Endothelial cell of umbilical vein (primary cell): Measurements from ENCODE around the gene CAMKK2. TPM values are rescaled to one million over a fixed set of nuclear protein-coding genes. Genes with fewer than 3 reads are reported as not detected.

ENCODE experiments used
- BruUV-seq: library from RNA; stranded (reverse); fragments of 400-500 nt; replicated peaks from 2 replicates; lab custom pipeline; 2021; lab: Mats Ljungman, UMichigan
- CTCF ChIA-PET: fragments of 300-600, 350-600 bp; sonication (Branson Sonifier 250); formaldehyde crosslinking; loops from one replicate; lab custom pipeline; 2021; ENCODE audit warnings: antibody characterized with exemption, inconsistent platforms; lab: Charles Lee
- POLR2A ChIA-PET: fragments of 300-600, 350-600 bp; sonication (Branson Sonifier 250); formaldehyde crosslinking; loops from one replicate; lab custom pipeline; 2021; ENCODE audit warnings: antibody characterized with exemption, inconsistent platforms; lab: Charles Lee
- DNase-seq: peaks from one replicate; pipeline ENCODE4 v3.0.0-alpha.2; 2011; ENCODE audit warnings: low read depth, low spot score
- FAIRE-seq: peaks from 2 replicates; lab custom pipeline; 2011; peaks lifted over from hg19 to GRCh38; lab: Jason Lieb, UNC
- H2AFZ ChIP-seq: 2 replicates; pipeline ENCODE4 v1.6.0; 2012; ENCODE audit warnings: low read depth, low read length, control low read depth, inconsistent platforms
- H3K27ac ChIP-seq: 2 replicates; pipeline ENCODE4 v1.5.1; 2011; ENCODE audit warnings: low read depth, mild to moderate bottlenecking, control low read depth, low read length, moderate library complexity; ENCODE audit not compliant: insufficient read depth
- H3K27me3 ChIP-seq, 2 experiments: 2 replicates each; pipeline versions ENCODE4 v1.6.0 to v1.6.1; 2011; ENCODE audit warnings: low read length in 2 of 2, mixed read lengths in 1 of 2; ENCODE audit not compliant: control insufficient read depth in 2 of 2, insufficient read depth in 2 of 2
- H3K36me3 ChIP-seq, 2 experiments: 2 replicates in 1 of 2; 3 replicates in 1 of 2; pipeline ENCODE4 v1.5.1; 2011; ENCODE audit warnings: low read length in 2 of 2, mild to moderate bottlenecking in 1 of 2, moderate library complexity in 1 of 2; ENCODE audit not compliant: control insufficient read depth in 2 of 2, insufficient read depth in 2 of 2; ENCODE audit errors: extremely low read depth in 1 of 2
- H3K4me1 ChIP-seq: 3 replicates; pipeline ENCODE4 v1.5.1; 2011; ENCODE audit warnings: mild to moderate bottlenecking, low read length; ENCODE audit not compliant: control insufficient read depth, insufficient read depth; ENCODE audit errors: extremely low read depth
- H3K4me2 ChIP-seq: 2 replicates; pipeline ENCODE4 v1.6.1; 2011; ENCODE audit warnings: low read length, control low read depth, mixed read lengths; ENCODE audit not compliant: insufficient read depth
- H3K4me3 ChIP-seq, 3 experiments: fragments of 200-600 bp in 1 of 3; sonication (generic), shearing (Covaris generic) in 1 of 3; replicated peaks in 1 of 3; 2 replicates each; pipeline ENCODE4 v1.5.1; 2011 to 2016; ENCODE audit warnings: control low read depth in 3 of 3, low read length in 3 of 3, mild to moderate bottlenecking in 2 of 3, inconsistent platforms in 1 of 3, low read depth in 1 of 3, moderate library complexity in 1 of 3; ENCODE audit not compliant: insufficient read depth in 1 of 3
- H3K79me2 ChIP-seq: 2 replicates; pipeline ENCODE4 v1.6.0; 2012; ENCODE audit warnings: low read length, inconsistent platforms; ENCODE audit not compliant: control insufficient read depth, insufficient read depth
- H3K9ac ChIP-seq: replicated peaks from 2 replicates; pipeline ENCODE3; 2011; ENCODE audit warnings: low read length, control low read depth; ENCODE audit not compliant: insufficient read depth; ENCODE audit errors: extremely low read depth
- H3K9me1 ChIP-seq: replicated peaks from 3 replicates; pipeline ENCODE4 v1.6.0; 2011; ENCODE audit warnings: mild to moderate bottlenecking, low read length; ENCODE audit not compliant: control insufficient read depth, insufficient read depth; ENCODE audit errors: extremely low read depth
- H3K9me3 ChIP-seq: replicated peaks from 2 replicates; pipeline ENCODE4 v1.5.1; 2012; ENCODE audit warnings: low read length, inconsistent platforms; ENCODE audit not compliant: control insufficient read depth, insufficient read depth
- H4K20me1 ChIP-seq: replicated peaks from 2 replicates; pipeline ENCODE3; 2011; ENCODE audit warnings: mild to moderate bottlenecking, low read length; ENCODE audit not compliant: control insufficient read depth, insufficient read depth; ENCODE audit errors: extremely low read depth
- EZH2 ChIP-seq: IDR thresholded peaks from 2 replicates; pipeline ENCODE4 v1.6.1; 2012; ENCODE audit warnings: borderline replicate concordance, low read depth, mild to moderate bottlenecking, moderate library complexity, low read length, inconsistent platforms; ENCODE audit not compliant: severe bottlenecking
- FOS ChIP-seq: IDR thresholded peaks from 2 replicates; pipeline ENCODE4 v1.6.1; 2011; ENCODE audit warnings: mild to moderate bottlenecking, low read length, moderate library complexity, borderline replicate concordance; ENCODE audit not compliant: insufficient read depth
- GATA2 ChIP-seq: IDR thresholded peaks from 2 replicates; pipeline ENCODE4 v1.7.0; 2011; ENCODE audit warnings: low read depth, mild to moderate bottlenecking, moderate library complexity, mixed read lengths, low read length; ENCODE audit not compliant: insufficient read length, insufficient read depth
- JUN ChIP-seq: IDR thresholded peaks from 2 replicates; pipeline ENCODE4 v1.6.1; 2011; ENCODE audit warnings: borderline replicate concordance, low read depth; ENCODE audit not compliant: insufficient read length, insufficient read depth
- MAX ChIP-seq: IDR thresholded peaks from 2 replicates; pipeline ENCODE4 v1.6.1; 2011; ENCODE audit not compliant: insufficient read depth, insufficient read length
- MYC ChIP-seq: IDR thresholded peaks from one replicate; pipeline ENCODE4 v1.6.1; 2011; ENCODE audit warnings: mild to moderate bottlenecking, low read depth, low read length
- POLR2A ChIP-seq: IDR thresholded peaks from 2 replicates; pipeline ENCODE4 v1.6.1; 2012; ENCODE audit warnings: low read depth, mild to moderate bottlenecking, control low read depth, low read length
- POLR2AphosphoS5 ChIP-seq: IDR thresholded peaks from 2 replicates; pipeline ENCODE4 v1.6.1; 2012; ENCODE audit warnings: low read depth, mild to moderate bottlenecking, control low read depth, low read length, moderate library complexity; ENCODE audit not compliant: insufficient read depth
- dilution Hi-C: fragments of 300-500 bp; cut with MboI; formaldehyde crosslinking; loops from one replicate; pipeline ENCODE4 v1.15.0; 2019; ENCODE audit warnings: low sequenced_read_pairs; ENCODE audit not compliant: extremely low pct_ligation_motif_present
- intact Hi-C: fragments of 100-400 bp; cut with micrococcal nuclease; formaldehyde crosslinking; loops from one replicate; pipeline ENCODE4 v1.10.0; 2022
- polyA plus RNA-seq, 4 experiments: library from polyadenylated mRNA; depleted of rRNA in 3 of 4; stranded (reverse) in 3 of 4; unstranded in 1 of 4; fragments of >200 nt; gene quantifications; 2 replicates each; pipeline versions ENCODE4 v1.2.1 to v1.2.3, GENCODE V29; 2011 to 2012; ENCODE audit warnings: missing spikeins in 1 of 4
- total RNA-seq: library from RNA; stranded (reverse); gene quantifications from 2 replicates; pipeline ENCODE4 v1.2.3, GENCODE V29; 2021
- TF ChIP-seq, protein P1 (sequence below), 2 donors: IDR thresholded peaks; 1 replicate in 1 of 2; 2 replicates in 1 of 2; pipeline ENCODE4 v1.5.1; 2011; ENCODE audit warnings: low read length in 2 of 2, mild to moderate bottlenecking in 2 of 2, moderate library complexity in 2 of 2, control low read depth in 1 of 2, inconsistent platforms in 1 of 2, low read depth in 1 of 2; ENCODE audit not compliant: insufficient read depth in 1 of 2; ENCODE audit errors: extremely low read depth in 1 of 2

Gene CAMKK2
- total and polyA plus RNA-seq, 2 donors (not counting 3 experiments of a cell fraction or from before 2014, with no cell fraction given): 32.5 to 45.0 TPM

DNA sequence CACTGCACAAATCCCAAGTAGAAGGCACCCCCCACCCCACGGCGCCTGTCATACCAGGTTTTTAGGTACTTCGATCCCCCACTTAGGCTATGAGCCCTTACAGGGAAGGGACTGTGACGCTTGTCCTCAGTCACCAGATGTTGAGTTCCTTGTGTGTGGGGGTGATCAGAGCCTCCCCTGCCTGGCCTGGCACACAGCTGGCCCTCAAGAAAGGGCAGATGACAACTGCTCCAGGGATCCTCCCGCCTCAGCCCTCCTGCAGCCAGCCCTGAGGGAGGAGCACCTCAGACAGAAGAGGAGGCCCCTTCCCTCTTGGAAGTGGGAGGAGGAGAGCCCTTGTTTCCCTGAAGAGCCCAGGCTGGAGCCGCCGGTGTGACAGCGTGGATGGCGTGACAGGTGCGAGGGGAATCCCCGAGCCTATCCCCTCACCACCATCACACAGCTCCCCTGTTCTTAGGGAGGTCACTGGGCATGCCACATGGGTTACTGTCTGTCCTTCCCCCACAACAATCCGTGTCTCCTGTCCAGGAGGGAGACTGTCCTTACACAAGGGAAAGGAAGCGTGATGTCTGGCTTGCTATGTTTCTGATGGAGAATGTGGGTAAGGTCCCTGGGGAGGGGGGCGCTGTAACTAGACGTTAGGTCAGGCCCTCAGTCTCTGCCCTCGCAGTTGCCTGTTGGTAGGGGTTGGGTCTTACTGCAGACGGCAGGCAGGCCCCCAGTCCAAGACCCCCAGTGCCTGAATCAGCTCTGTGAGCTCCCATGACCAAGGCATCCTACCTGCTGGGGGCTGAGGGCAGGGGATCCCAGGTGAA lies 55.1 kb downstream of the CAMKK2 start:
- H3K4me2 ChIP-seq: no peak overlapping the region
- H3K27ac ChIP-seq: no peak overlapping the region

More for the DNA sequence above, 55.1 kb downstream of the CAMKK2 start:
- no peaks in the 10 kb centered on the region for H3K9me3 ChIP-seq
- H3K9ac ChIP-seq: no peak overlapping the region
- no peak overlapping the region for H2AFZ ChIP-seq
- H3K27me3 ChIP-seq: no peaks in the 10 kb centered on the region
- dilution Hi-C loops (no loop called here), intact Hi-C loops (no loop called here)
- no peak overlapping the region for H3K4me3 ChIP-seq
- H3K79me2 ChIP-seq: no peaks in the 10 kb centered on the region
- H3K9me1 ChIP-seq: no peaks in the 10 kb centered on the region
- H3K36me3 ChIP-seq: peaks cover 0 to 29% of the 10 kb centered on the region in 2 experiments
- BruUV-seq: no TSS peak
- ChIA-PET CTCF (no interaction called here), POLR2A (no interaction called here)
- peaks cover 14% of the 10 kb centered on the region for H3K4me1 ChIP-seq
- TF ChIP-seq GATA2: no peak
- TF ChIP-seq POLR2A: no peak
- no peak for TF ChIP-seq JUN
- no peak for TF ChIP-seq MAX
- no peak for TF ChIP-seq MYC
- TF ChIP-seq FOS: no peak
- TF ChIP-seq, protein P1, sequence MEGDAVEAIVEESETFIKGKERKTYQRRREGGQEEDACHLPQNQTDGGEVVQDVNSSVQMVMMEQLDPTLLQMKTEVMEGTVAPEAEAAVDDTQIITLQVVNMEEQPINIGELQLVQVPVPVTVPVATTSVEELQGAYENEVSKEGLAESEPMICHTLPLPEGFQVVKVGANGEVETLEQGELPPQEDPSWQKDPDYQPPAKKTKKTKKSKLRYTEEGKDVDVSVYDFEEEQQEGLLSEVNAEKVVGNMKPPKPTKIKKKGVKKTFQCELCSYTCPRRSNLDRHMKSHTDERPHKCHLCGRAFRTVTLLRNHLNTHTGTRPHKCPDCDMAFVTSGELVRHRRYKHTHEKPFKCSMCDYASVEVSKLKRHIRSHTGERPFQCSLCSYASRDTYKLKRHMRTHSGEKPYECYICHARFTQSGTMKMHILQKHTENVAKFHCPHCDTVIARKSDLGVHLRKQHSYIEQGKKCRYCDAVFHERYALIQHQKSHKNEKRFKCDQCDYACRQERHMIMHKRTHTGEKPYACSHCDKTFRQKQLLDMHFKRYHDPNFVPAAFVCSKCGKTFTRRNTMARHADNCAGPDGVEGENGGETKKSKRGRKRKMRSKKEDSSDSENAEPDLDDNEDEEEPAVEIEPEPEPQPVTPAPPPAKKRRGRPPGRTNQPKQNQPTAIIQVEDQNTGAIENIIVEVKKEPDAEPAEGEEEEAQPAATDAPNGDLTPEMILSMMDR (IDR thresholded peaks at IDR 0.05; ENCODE audit: extremely low read depth in 1 of 2, insufficient read depth in 1 of 2, low read depth in 1 of 2, low read length in 2 of 2): no peak
- TF ChIP-seq EZH2: no peak
- no peak for TF ChIP-seq POLR2AphosphoS5
- no peaks in the 10 kb centered on the region for H4K20me1 ChIP-seq
- FAIRE-seq (no peak), DNase-seq (no peak)
